ENCODE measurements around the gene SULT6B1. TPM values are rescaled to one million over a fixed set of nuclear protein-coding genes. Genes with fewer than 3 reads are reported as not detected.

Gene SULT6B1
- total RNA-seq, 1 experiment from 2014 or later: not detected

DNA sequence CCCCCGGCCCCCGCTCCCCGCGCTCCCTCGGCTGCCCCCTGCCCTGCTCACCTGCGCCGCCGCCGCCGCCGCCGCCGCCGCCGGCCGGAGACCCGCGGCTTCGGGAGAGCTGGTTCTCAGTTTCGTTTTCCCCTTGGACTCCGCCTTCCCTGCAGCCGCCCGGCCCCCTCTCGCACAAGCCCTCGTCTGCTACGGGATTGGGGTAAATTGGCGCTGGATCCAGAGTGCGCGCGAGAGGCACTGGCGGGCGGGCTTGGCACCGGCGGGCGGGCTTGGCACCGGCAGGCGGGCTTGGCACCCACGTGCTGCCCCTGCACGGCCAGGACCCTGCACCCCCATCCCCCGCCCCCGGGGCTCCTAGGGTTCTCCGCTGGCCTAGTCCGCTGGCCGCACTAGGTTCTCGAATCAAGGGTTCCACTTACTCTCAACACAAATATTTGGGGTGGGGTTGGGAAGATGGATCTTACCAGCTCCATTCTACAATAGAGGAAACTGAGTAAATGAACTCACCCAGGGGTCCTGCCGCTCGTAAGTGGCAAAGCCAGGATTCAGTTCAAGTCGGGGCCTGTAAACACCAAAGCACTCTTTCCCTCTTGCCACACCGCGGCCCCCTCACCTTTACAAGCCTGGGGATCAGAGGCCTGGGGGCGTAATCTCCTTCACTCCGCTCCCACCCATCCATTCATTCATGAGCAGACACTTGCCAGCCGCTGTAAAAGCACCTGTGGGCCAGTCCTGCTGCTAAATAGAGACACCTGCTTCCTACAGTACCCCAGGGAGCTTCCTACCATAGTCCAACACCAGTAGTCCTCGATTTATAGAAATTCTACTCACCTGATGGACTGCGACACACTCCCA, 31.4 kb downstream of the SULT6B1 start, which contains the start of gene EIF2AK2:
TSS of gene EIF2AK2 (minus strand) at position 124 of the 858 bp plus-strand sequence. CDS start 9,174 bp downstream, outside the sequence.
- Histone ChIP-seq H3K4ac (ENCODE audit: low read depth, low read length) (no peak within 1 kb of the TSS), H4K20me1 (ENCODE audit: control insufficient read depth, insufficient read depth, insufficient read length) (no peaks in the 10 kb centered on the region), H2BK20ac (ENCODE audit: low read depth, low read length, poor library complexity, severe bottlenecking) (no peak within 1 kb of the TSS), H4K8ac (replicated peaks; ENCODE audit: insufficient read length, low read depth, low read length) (no peak within 1 kb of the TSS), H2BK12ac (ENCODE audit: insufficient read length, low read depth, low read length) (no peak within 1 kb of the TSS), H3K14ac (ENCODE audit: insufficient read depth, low read length) (peak within 1 kb of the TSS; percentile 82; the same call in 1 of the 2 replicates), H3K4me2 (ENCODE audit: insufficient read depth, insufficient read length, low read length) (peak within 1 kb of the TSS; percentile 83), H3K23ac (ENCODE audit: insufficient read length, low read depth, low read length) (no peak within 1 kb of the TSS), H3K18ac (ENCODE audit: insufficient read length, low read depth, low read length) (no peak within 1 kb of the TSS), H3K9me3 (ENCODE audit: control insufficient read depth, low read depth, low read length) (no peaks in the 10 kb centered on the region), H2AFZ (ENCODE audit: low read length) (no peak within 1 kb of the TSS), H3K79me2 (ENCODE audit: insufficient read depth, low read length) (no peaks in the 10 kb centered on the region; the same call in 1 of the 2 replicates), H3K9ac (ENCODE audit: extremely low read depth, insufficient read length, low read length) (peak within 1 kb of the TSS; percentile 60), H3K4me1 (ENCODE audit: insufficient read depth, low read length) (no peaks in the 10 kb centered on the region), H3T11ph (ENCODE audit: low read length) (no peak within 1 kb of the TSS), H4K5ac (ENCODE audit: insufficient read length, low read depth, low read length) (no peak within 1 kb of the TSS), H3K27ac (ENCODE audit: insufficient read length, low read depth, low read length) (no peak within 1 kb of the TSS), H2BK15ac (ENCODE audit: low read depth, low read length) (no peak within 1 kb of the TSS), H3K56ac (ENCODE audit: insufficient read length, low read depth, low read length) (no peak within 1 kb of the TSS), H2AK5ac (ENCODE audit: insufficient read length, low read length) (no peak within 1 kb of the TSS), H3K27me3 (ENCODE audit: insufficient read depth, low read length) (no peaks in the 10 kb centered on the region), H3K23me2 (ENCODE audit: insufficient read length, low read depth, low read length, poor library complexity, severe bottlenecking) (peaks cover 9% of the 10 kb centered on the region), H2BK120ac (ENCODE audit: low read depth, low read length, poor library complexity, severe bottlenecking) (no peak within 1 kb of the TSS), H3K79me1 (ENCODE audit: insufficient read depth, low read depth, low read length, poor library complexity, severe bottlenecking) (peaks cover 3% of the 10 kb centered on the region), H4K91ac (ENCODE audit: insufficient read length, low read depth, low read length) (no peak within 1 kb of the TSS), H2BK5ac (ENCODE audit: insufficient read length, low read length) (no peak within 1 kb of the TSS)
- no CpG with 5 or more reads among the region's 55 CpGs for WGBS (ENCODE audit: extremely low coverage, insufficient read length, low lambda C conversion rate)
- H3K4me1 Mint-ChIP-seq: peaks cover 29 to 39% of the 10 kb centered on the region in 2 experiments
- TF ChIP-seq, protein P1, sequence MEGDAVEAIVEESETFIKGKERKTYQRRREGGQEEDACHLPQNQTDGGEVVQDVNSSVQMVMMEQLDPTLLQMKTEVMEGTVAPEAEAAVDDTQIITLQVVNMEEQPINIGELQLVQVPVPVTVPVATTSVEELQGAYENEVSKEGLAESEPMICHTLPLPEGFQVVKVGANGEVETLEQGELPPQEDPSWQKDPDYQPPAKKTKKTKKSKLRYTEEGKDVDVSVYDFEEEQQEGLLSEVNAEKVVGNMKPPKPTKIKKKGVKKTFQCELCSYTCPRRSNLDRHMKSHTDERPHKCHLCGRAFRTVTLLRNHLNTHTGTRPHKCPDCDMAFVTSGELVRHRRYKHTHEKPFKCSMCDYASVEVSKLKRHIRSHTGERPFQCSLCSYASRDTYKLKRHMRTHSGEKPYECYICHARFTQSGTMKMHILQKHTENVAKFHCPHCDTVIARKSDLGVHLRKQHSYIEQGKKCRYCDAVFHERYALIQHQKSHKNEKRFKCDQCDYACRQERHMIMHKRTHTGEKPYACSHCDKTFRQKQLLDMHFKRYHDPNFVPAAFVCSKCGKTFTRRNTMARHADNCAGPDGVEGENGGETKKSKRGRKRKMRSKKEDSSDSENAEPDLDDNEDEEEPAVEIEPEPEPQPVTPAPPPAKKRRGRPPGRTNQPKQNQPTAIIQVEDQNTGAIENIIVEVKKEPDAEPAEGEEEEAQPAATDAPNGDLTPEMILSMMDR (conservative IDR thresholded peaks at IDR 0.05): no peak
- H3K9me3 Mint-ChIP-seq: no peaks in the 10 kb centered on the region
- H3K27me3 Mint-ChIP-seq (ENCODE audit: low read depth): peaks cover 4% of the 10 kb centered on the region; the same call in 1 of the 2 replicates
- DNase-seq: peak; percentile 87
- peak within 1 kb of the TSS; percentile 29 to 96 (median 75); a peak in 6 of 7 replicates for H3K27ac Mint-ChIP-seq
- peak within 1 kb of the TSS; percentile 76 to 79 for H3K4me3 Mint-ChIP-seq
- H3K36me3 Mint-ChIP-seq (ENCODE audit: insufficient read depth in 1 of 3, low read depth in 3 of 3): peaks cover 8 to 26% (median 22%) of the 10 kb centered on the region in 3 experiments
